SK-N-SH (cell line): ENCODE measurements around the gene MEGF8. TPM values are rescaled to one million over a fixed set of nuclear protein-coding genes. Genes with fewer than 3 reads are reported as not detected.

Experiments used
- CTCF ChIA-PET: fragments of 300-600, 350-600 bp; formaldehyde crosslinking; extraction: SDS; loops from one replicate; lab custom pipeline; 2021; lab: Yijun Ruan, JAX
- POLR2A ChIA-PET: fragments of 350-600 bp; sonication (Branson Sonifier 250); formaldehyde crosslinking; extraction: SDS; loops from one replicate; lab custom pipeline; 2020; ENCODE audit warnings: antibody characterized with exemption, inconsistent platforms; lab: Yijun Ruan, JAX
- DNase-seq: peaks from one replicate; pipeline ENCODE4 v3.0.0; 2012
- H2AFZ ChIP-seq: fragments of 200-600 bp; sonication (generic); 2 replicates; pipeline ENCODE4 v1.8.1; 2016; ENCODE audit warnings: antibody characterized with exemption, mild to moderate bottlenecking, low read depth
- H3F3A ChIP-seq: fragments of 200-600 bp; sonication (generic); replicated peaks from 2 replicates; pipeline ENCODE3; 2016; ENCODE audit warnings: antibody characterized with exemption, mild to moderate bottlenecking; ENCODE audit not compliant: insufficient read depth
- H3K27ac ChIP-seq, 2 experiments: fragments of 200-500 bp in 1 of 2; fragments of 200-600 bp in 1 of 2; sonication (Bioruptor generic) in 1 of 2; sonication (generic), shearing (Covaris generic) in 1 of 2; 2 replicates each; pipeline versions ENCODE4 v1.5.1 to v1.6.1; 2014 to 2016; ENCODE audit warnings: low read depth in 2 of 2, inconsistent platforms in 1 of 2, low read length in 1 of 2, mild to moderate bottlenecking in 1 of 2, mixed read lengths in 1 of 2
- H3K27me3 ChIP-seq: fragments of 200-600 bp; sonication (generic), shearing (Covaris generic); 2 replicates; pipeline ENCODE4 v1.6.1; 2016; ENCODE audit warnings: mixed run types; ENCODE audit not compliant: insufficient read depth
- H3K36me3 ChIP-seq, 2 experiments: fragments of 200-500 bp in 1 of 2; fragments of 200-600 bp in 1 of 2; sonication (Bioruptor generic) in 1 of 2; sonication (generic) in 1 of 2; replicated peaks in 1 of 2; 2 replicates each; pipeline versions ENCODE3 to v1.5.1; 2014 to 2016; ENCODE audit warnings: low read length in 1 of 2, mild to moderate bottlenecking in 1 of 2; ENCODE audit not compliant: insufficient read depth in 2 of 2, control insufficient read depth in 1 of 2
- H3K4me1 ChIP-seq, 2 experiments: fragments of 200-500 bp in 1 of 2; fragments of 200-600 bp in 1 of 2; sonication (Bioruptor generic) in 1 of 2; sonication (generic), shearing (Covaris generic) in 1 of 2; 2 replicates each; pipeline versions ENCODE4 v1.5.1 to v1.6.1; 2014 to 2016; ENCODE audit warnings: low read depth in 1 of 2, low read length in 1 of 2, mixed run types in 1 of 2; ENCODE audit not compliant: insufficient read depth in 2 of 2, control insufficient read depth in 1 of 2
- H3K4me2 ChIP-seq: fragments of 200-600 bp; sonication (generic), shearing (Covaris generic); 2 replicates; pipeline ENCODE4 v1.6.1; 2017; ENCODE audit warnings: mixed run types
- H3K4me3 ChIP-seq, 2 experiments: fragments of 200-500 bp in 1 of 2; fragments of 200-600 bp in 1 of 2; sonication (Bioruptor generic) in 1 of 2; sonication (generic), shearing (Covaris generic) in 1 of 2; 2 replicates each; pipeline versions ENCODE4 v1.5.1 to v1.8.1; 2014 to 2016; ENCODE audit warnings: low read depth in 2 of 2, inconsistent platforms in 1 of 2, low read length in 1 of 2, mild to moderate bottlenecking in 1 of 2, mixed read lengths in 1 of 2, moderate library complexity in 1 of 2
- H3K79me2 ChIP-seq: fragments of 200-600 bp; sonication (generic); 2 replicates; pipeline ENCODE4 v1.8.1; 2017; ENCODE audit warnings: mild to moderate bottlenecking; ENCODE audit not compliant: insufficient read depth
- H3K9ac ChIP-seq: fragments of 200-600 bp; sonication (generic); 2 replicates; pipeline ENCODE4 v1.6.1; 2017; ENCODE audit warnings: mixed run types
- H3K9me2 ChIP-seq: fragments of 200-600 bp; sonication (generic); 2 replicates; pipeline ENCODE4 v1.6.1; 2017; ENCODE audit warnings: mixed run types
- H3K9me3 ChIP-seq: fragments of 200-600 bp; sonication (generic); 2 replicates; pipeline ENCODE4 v1.6.1; 2017; ENCODE audit warnings: mixed run types, mild to moderate bottlenecking, moderate library complexity
- H4K20me1 ChIP-seq: fragments of 200-600 bp; sonication (generic); 2 replicates; pipeline ENCODE4 v1.6.1; 2017; ENCODE audit warnings: mild to moderate bottlenecking, mixed run types; ENCODE audit not compliant: insufficient read depth
- EP300 ChIP-seq, 2 experiments: IDR thresholded peaks; 2 replicates each; pipeline versions ENCODE4 v1.4.0 to v1.6.1; 2012; ENCODE audit warnings: borderline replicate concordance in 1 of 2, low read depth in 1 of 2, low read length in 1 of 2
- FOXJ3 ChIP-seq: sonication (generic); formaldehyde crosslinking; IDR thresholded peaks from 2 replicates; pipeline ENCODE4 v1.5.1; 2020; ENCODE audit warnings: mild to moderate bottlenecking, missing genetic modification reagents
- JUND ChIP-seq: IDR thresholded peaks from 2 replicates; pipeline ENCODE4 v1.4.0; 2012
- MEF2A ChIP-seq: IDR thresholded peaks from 2 replicates; pipeline ENCODE4 v1.4.0; 2012; ENCODE audit warnings: low read depth, borderline replicate concordance
- NFIC ChIP-seq: IDR thresholded peaks from 2 replicates; pipeline ENCODE4 v1.4.0; 2012; ENCODE audit warnings: borderline replicate concordance
- RAD21 ChIP-seq: IDR thresholded peaks from 2 replicates; pipeline ENCODE4 v1.6.1; 2012; ENCODE audit warnings: mild to moderate bottlenecking, low read length
- RCOR1 ChIP-seq: fragments of 150-350 bp; IDR thresholded peaks from 2 replicates; pipeline ENCODE4 v1.6.1; 2017; ENCODE audit warnings: antibody characterized with exemption, low read length
- SIN3A ChIP-seq: IDR thresholded peaks from 2 replicates; pipeline ENCODE4 v1.6.1; 2012; ENCODE audit warnings: low read depth, mild to moderate bottlenecking, low read length, moderate library complexity, borderline replicate concordance
- SMC3 ChIP-seq: IDR thresholded peaks from 2 replicates; pipeline ENCODE4 v1.6.1; 2012; ENCODE audit warnings: low read depth, low read length, improper control_type of control experiment
- TCF12 ChIP-seq: IDR thresholded peaks from 2 replicates; pipeline ENCODE4 v1.4.0; 2012
- WGBS: methylation state at CpG from one replicate; pipeline ENCODE4 v1.1.6; 2017; ENCODE audit warnings: low lambda C conversion rate; 5-methylcytosine and 5-hydroxymethylcytosine counted together
- polyA plus RNA-seq, 3 experiments: library from polyadenylated mRNA; depleted of rRNA; stranded (reverse); fragments of >200 nt; gene quantifications; 2 replicates each; pipeline ENCODE4 v1.2.3, GENCODE V29; 2012
- TF ChIP-seq, protein P1 (sequence below): fragments of 200-600 bp; sonication (generic); IDR thresholded peaks from 2 replicates; pipeline ENCODE4 v1.6.1; 2017; ENCODE audit warnings: antibody characterized with exemption, mild to moderate bottlenecking, moderate library complexity
- TF ChIP-seq, protein P2 (sequence below): IDR thresholded peaks from 2 replicates; pipeline ENCODE4 v1.4.0; 2012; ENCODE audit warnings: low read depth, borderline replicate concordance
- TF ChIP-seq, protein P3 (sequence below): IDR thresholded peaks from 2 replicates; pipeline ENCODE4 v1.4.0; 2012; ENCODE audit warnings: low read depth

MEGF8 gene
- polyA plus RNA-seq, 1 of the 3 experiments (the other 2 are of a cell fraction) = 19.1 TPM

DNA sequence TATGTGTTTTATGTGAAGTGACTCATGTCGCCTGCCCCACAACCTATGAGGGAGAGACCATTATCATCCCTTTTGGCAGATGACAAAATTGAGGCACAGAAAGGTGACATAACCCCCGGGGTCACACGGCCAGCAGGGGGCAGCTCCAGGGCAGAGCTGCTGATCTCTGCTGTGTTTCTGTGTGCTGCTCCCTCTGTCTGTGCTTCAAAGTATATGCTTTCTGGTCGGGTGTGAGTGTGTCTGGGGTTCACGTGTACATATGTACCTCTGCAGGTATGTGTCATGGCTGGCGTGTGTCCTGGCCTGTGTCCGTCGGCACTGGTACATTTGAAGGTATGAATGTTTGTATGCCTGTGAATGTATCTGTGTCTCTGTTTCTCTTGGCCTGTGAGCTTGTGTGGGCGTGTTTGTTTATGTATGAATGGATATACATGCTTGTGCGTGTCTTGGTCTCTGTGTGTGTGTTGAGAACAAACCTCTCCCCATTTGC is 94.7 kb downstream of the MEGF8 start:
- TF ChIP-seq RAD21 (peak; percentile 30; the same call in 1 of the 2 replicates), SMC3 (peak; percentile 25; the same call in 1 of the 2 replicates), EP300 (IDR thresholded peaks at IDR 0.05; ENCODE audit: borderline replicate concordance in 1 of 2, low read depth in 1 of 2, low read length in 1 of 2) (no peak)
- TF ChIP-seq, protein P1, sequence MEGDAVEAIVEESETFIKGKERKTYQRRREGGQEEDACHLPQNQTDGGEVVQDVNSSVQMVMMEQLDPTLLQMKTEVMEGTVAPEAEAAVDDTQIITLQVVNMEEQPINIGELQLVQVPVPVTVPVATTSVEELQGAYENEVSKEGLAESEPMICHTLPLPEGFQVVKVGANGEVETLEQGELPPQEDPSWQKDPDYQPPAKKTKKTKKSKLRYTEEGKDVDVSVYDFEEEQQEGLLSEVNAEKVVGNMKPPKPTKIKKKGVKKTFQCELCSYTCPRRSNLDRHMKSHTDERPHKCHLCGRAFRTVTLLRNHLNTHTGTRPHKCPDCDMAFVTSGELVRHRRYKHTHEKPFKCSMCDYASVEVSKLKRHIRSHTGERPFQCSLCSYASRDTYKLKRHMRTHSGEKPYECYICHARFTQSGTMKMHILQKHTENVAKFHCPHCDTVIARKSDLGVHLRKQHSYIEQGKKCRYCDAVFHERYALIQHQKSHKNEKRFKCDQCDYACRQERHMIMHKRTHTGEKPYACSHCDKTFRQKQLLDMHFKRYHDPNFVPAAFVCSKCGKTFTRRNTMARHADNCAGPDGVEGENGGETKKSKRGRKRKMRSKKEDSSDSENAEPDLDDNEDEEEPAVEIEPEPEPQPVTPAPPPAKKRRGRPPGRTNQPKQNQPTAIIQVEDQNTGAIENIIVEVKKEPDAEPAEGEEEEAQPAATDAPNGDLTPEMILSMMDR = peak; percentile 68
- DNase-seq = peak; percentile 76
- Histone ChIP-seq H3K27me3 (no peaks in the 10 kb centered on the region), H3K79me2 (no peaks in the 10 kb centered on the region), H3K9me2 (no peaks in the 10 kb centered on the region), H3K4me2 (no peak overlapping the region), H3F3A (no peaks in the 10 kb centered on the region), H3K4me3 (no peak overlapping the region), H3K9ac (no peak overlapping the region), H4K20me1 (no peaks in the 10 kb centered on the region), H3K4me1 (peaks cover 0 to 21% of the 10 kb centered on the region in 2 experiments; a peak in 1 of 4 replicates), H3K9me3 (no peaks in the 10 kb centered on the region), H2AFZ (no peak overlapping the region), H3K36me3 (no peaks in the 10 kb centered on the region), H3K27ac (no peak overlapping the region)
- ChIA-PET POLR2A (no interaction called here), CTCF (interaction anchor here (1.0 to 2.1 kb wide), 4 partner anchors 13 to 21 kb away, joined by 4 to 8 read pairs (median 6); no protein-coding TSS in a partner anchor)
- WGBS = 59% methylated on average over 10 of the region's 10 CpGs

DNA sequence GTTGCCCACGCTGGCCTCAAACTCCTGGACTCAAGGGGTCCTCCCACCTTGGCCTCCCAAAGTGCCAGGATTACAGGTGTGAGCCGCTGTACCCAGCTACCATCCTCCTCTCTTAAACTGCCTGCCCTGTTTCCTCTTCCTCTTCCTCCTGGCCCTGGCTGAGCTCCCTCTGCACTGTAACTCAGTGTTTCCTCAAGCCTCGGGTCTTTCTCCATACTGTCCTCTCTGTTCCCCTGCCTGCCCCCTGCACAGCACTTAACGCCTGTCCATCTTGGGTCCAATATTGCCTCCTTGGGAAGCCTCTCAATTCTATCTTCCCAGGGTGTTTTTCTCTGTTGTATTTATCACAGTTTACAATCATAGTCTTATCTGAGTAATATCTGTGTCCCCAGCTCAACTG is 95.7 kb downstream of the MEGF8 start:
- peaks cover 0 to 21% of the 10 kb centered on the region in 2 experiments; a peak in 1 of 4 replicates for H3K4me1 ChIP-seq
- no peaks in the 10 kb centered on the region for H4K20me1 ChIP-seq
- H3K27ac ChIP-seq = no peak overlapping the region
- H3K9ac ChIP-seq = no peak overlapping the region
- WGBS = 94% methylated on average over 4 of the region's 4 CpGs
- ChIA-PET POLR2A (no interaction called here), CTCF (interaction anchor here (2.1 kb wide), 1 partner anchor 20 kb away, joined by 8 read pairs; no protein-coding TSS in a partner anchor)
- no peak for DNase-seq
- no peak overlapping the region for H3K4me3 ChIP-seq
- no peaks in the 10 kb centered on the region for H3K9me3 ChIP-seq
- no peaks in the 10 kb centered on the region for H3F3A ChIP-seq
- no peak overlapping the region for H3K4me2 ChIP-seq
- no peaks in the 10 kb centered on the region for H3K36me3 ChIP-seq
- H3K9me2 ChIP-seq = no peaks in the 10 kb centered on the region
- no peaks in the 10 kb centered on the region for H3K79me2 ChIP-seq
- no peaks in the 10 kb centered on the region for H3K27me3 ChIP-seq
- TF ChIP-seq RCOR1 (no peak), SIN3A (no peak), TCF12 (no peak), JUND (no peak), NFIC (no peak), FOXJ3 (CRISPR knock-in tag) (no peak), MEF2A (no peak), RAD21 (no peak)
- TF ChIP-seq, protein P2, sequence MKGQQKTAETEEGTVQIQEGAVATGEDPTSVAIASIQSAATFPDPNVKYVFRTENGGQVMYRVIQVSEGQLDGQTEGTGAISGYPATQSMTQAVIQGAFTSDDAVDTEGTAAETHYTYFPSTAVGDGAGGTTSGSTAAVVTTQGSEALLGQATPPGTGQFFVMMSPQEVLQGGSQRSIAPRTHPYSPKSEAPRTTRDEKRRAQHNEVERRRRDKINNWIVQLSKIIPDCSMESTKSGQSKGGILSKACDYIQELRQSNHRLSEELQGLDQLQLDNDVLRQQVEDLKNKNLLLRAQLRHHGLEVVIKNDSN = no peak
- TF ChIP-seq, protein P3, sequence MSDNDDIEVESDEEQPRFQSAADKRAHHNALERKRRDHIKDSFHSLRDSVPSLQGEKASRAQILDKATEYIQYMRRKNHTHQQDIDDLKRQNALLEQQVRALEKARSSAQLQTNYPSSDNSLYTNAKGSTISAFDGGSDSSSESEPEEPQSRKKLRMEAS = no peak
- H2AFZ ChIP-seq = no peak overlapping the region
